Prostate gland (tissue), 2 donors: ENCODE measurements around the gene SLC22A17.

Experiments used
- CTCF ChIP-seq, 4 experiments: fragments of 200-600 bp in 2 of 4; fragments of 450-650 bp in 2 of 4; sonication (generic) in 2 of 4; IDR thresholded peaks; 1 replicate in 3 of 4; 2 replicates in 1 of 4; pipeline ENCODE4 v1.5.1; 2016 to 2019; ENCODE audit warnings: antibody characterized with exemption in 4 of 4, mild to moderate bottlenecking in 2 of 4, moderate library complexity in 2 of 4
- POLR2AphosphoS5 ChIP-seq: sonication (generic); formaldehyde crosslinking; IDR thresholded peaks from one replicate; pipeline ENCODE4 v1.6.1; 2017; ENCODE audit warnings: antibody characterized with exemption

GRCh38 chr14:23354990-23355389 is 2.3 kb upstream of the SLC22A17 start:
- TF ChIP-seq CTCF (IDR thresholded peaks at IDR 0.05) (no peak), POLR2AphosphoS5 (no peak)
